Mucosa of rectum (tissue), 2 donors: Measurements from ENCODE around the gene ADGRA3.

Experiments
- H3K27ac ChIP-seq, 2 donors: one replicate each; pipeline ENCODE4 v1.7.0; 2013; ENCODE audit warnings: inconsistent platforms in 2 of 2, low read depth in 2 of 2, low read length in 2 of 2
- H3K27me3 ChIP-seq, 2 donors: one replicate each; pipeline ENCODE4 v1.7.0; 2013; ENCODE audit warnings: low read length in 2 of 2; ENCODE audit not compliant: control insufficient read depth in 2 of 2, insufficient read depth in 2 of 2
- H3K36me3 ChIP-seq, 2 donors: one replicate each; pipeline ENCODE4 v1.7.0; 2013; ENCODE audit warnings: low read length in 2 of 2; ENCODE audit not compliant: control insufficient read depth in 2 of 2, insufficient read depth in 2 of 2
- H3K4me1 ChIP-seq, 2 donors: one replicate each; pipeline ENCODE4 v1.7.0; 2013; ENCODE audit warnings: low read length in 2 of 2, mild to moderate bottlenecking in 1 of 2; ENCODE audit not compliant: control insufficient read depth in 2 of 2, insufficient read depth in 2 of 2
- H3K4me3 ChIP-seq, 2 donors: one replicate each; pipeline ENCODE4 v1.7.0; 2013; ENCODE audit warnings: low read length in 2 of 2
- H3K9ac ChIP-seq, 2 donors: one replicate each; pipeline ENCODE4 v1.7.0; 2013; ENCODE audit warnings: low read length in 2 of 2, low read depth in 1 of 2, mild to moderate bottlenecking in 1 of 2
- H3K9me3 ChIP-seq, 2 donors: one replicate each; pipeline ENCODE4 v1.7.0; 2013; ENCODE audit warnings: low read length in 2 of 2; ENCODE audit not compliant: control insufficient read depth in 2 of 2
- donor health status: healthy.
- donor health status: Normal muscosa, but diverticular disease.

The ADGRA3 gene

GRCh38 chr4:22428441-22428840 lies 87.4 kb downstream of the ADGRA3 start:
- H3K9me3 ChIP-seq = no peaks in the 10 kb centered on the region
- H3K9ac ChIP-seq = no peak overlapping the region
- H3K4me1 ChIP-seq = no peaks in the 10 kb centered on the region
- no peak overlapping the region for H3K4me3 ChIP-seq
- no peak overlapping the region for H3K27ac ChIP-seq
- no peaks in the 10 kb centered on the region for H3K27me3 ChIP-seq
- H3K36me3 ChIP-seq = peaks cover 6 to 12% of the 10 kb centered on the region in 2 donors

- H3K4me3 ChIP-seq = no peak overlapping the region
- H3K9me3 ChIP-seq = no peaks in the 10 kb centered on the region
- H3K4me1 ChIP-seq = no peaks in the 10 kb centered on the region
- no peak overlapping the region for H3K27ac ChIP-seq
- H3K9ac ChIP-seq = no peak overlapping the region
- H3K36me3 ChIP-seq = peaks cover 6 to 14% of the 10 kb centered on the region in 2 donors
- H3K27me3 ChIP-seq = no peaks in the 10 kb centered on the region
These were observed 88.2 kb downstream of the ADGRA3 start for GRCh38 chr4:22427675-22428074.

GRCh38 chr4:22420291-22420690 lies 95.6 kb downstream of the ADGRA3 start:
- H3K4me1 ChIP-seq = no peaks in the 10 kb centered on the region

GRCh38 chr4:22417408-22417807 lies 98.5 kb downstream of the ADGRA3 start:
- Histone ChIP-seq H3K36me3 (peaks cover 17 to 35% of the 10 kb centered on the region in 2 donors), H3K4me3 (no peak overlapping the region), H3K9me3 (no peaks in the 10 kb centered on the region), H3K27me3 (no peaks in the 10 kb centered on the region), H3K4me1 (no peaks in the 10 kb centered on the region), H3K9ac (no peak overlapping the region), H3K27ac (no peak overlapping the region)

More at GRCh38 chr4:22420291-22420690, 95.6 kb downstream of the ADGRA3 start:
- H3K9me3 ChIP-seq = no peaks in the 10 kb centered on the region
- H3K36me3 ChIP-seq = peaks cover 16 to 36% of the 10 kb centered on the region in 2 donors
- no peak overlapping the region for H3K27ac ChIP-seq
- H3K9ac ChIP-seq = no peak overlapping the region
- no peak overlapping the region for H3K4me3 ChIP-seq
- H3K27me3 ChIP-seq = no peaks in the 10 kb centered on the region

- no peaks in the 10 kb centered on the region for H3K4me1 ChIP-seq
- peaks cover 15 to 29% of the 10 kb centered on the region in 2 donors for H3K36me3 ChIP-seq
- H3K9ac ChIP-seq = no peak overlapping the region
- H3K9me3 ChIP-seq = no peaks in the 10 kb centered on the region
- H3K4me3 ChIP-seq = no peak overlapping the region
- H3K27me3 ChIP-seq = no peaks in the 10 kb centered on the region
- H3K27ac ChIP-seq = no peak overlapping the region
These were observed 99.5 kb downstream of the ADGRA3 start for GRCh38 chr4:22416403-22416802.

GRCh38 chr4:22414833-22415232 lies 101.0 kb downstream of the ADGRA3 start:
- Histone ChIP-seq H3K27ac (no peak overlapping the region), H3K36me3 (peaks cover 15 to 23% of the 10 kb centered on the region in 2 donors), H3K9me3 (no peaks in the 10 kb centered on the region), H3K4me3 (no peak overlapping the region), H3K4me1 (no peaks in the 10 kb centered on the region), H3K27me3 (no peaks in the 10 kb centered on the region), H3K9ac (no peak overlapping the region)

- H3K9me3 ChIP-seq = no peaks in the 10 kb centered on the region
- no peaks in the 10 kb centered on the region for H3K27me3 ChIP-seq
- peaks cover 15 to 21% of the 10 kb centered on the region in 2 donors for H3K36me3 ChIP-seq
- no peak overlapping the region for H3K9ac ChIP-seq
- no peak overlapping the region for H3K4me3 ChIP-seq
- no peak overlapping the region for H3K27ac ChIP-seq
- H3K4me1 ChIP-seq = no peaks in the 10 kb centered on the region
These were observed 102.4 kb downstream of the ADGRA3 start for GRCh38 chr4:22413471-22413870.

- H3K27ac ChIP-seq = no peak overlapping the region
- H3K9me3 ChIP-seq = no peaks in the 10 kb centered on the region
- no peak overlapping the region for H3K4me3 ChIP-seq
- H3K27me3 ChIP-seq = no peaks in the 10 kb centered on the region
- peaks cover 9 to 16% of the 10 kb centered on the region in 2 donors for H3K36me3 ChIP-seq
- no peaks in the 10 kb centered on the region for H3K4me1 ChIP-seq
- H3K9ac ChIP-seq = no peak overlapping the region
These were observed 103.9 kb downstream of the ADGRA3 start for GRCh38 chr4:22412013-22412412.

- H3K4me3 ChIP-seq = no peak overlapping the region
- peaks cover 9 to 19% of the 10 kb centered on the region in 2 donors for H3K36me3 ChIP-seq
- no peak overlapping the region for H3K9ac ChIP-seq
- H3K27ac ChIP-seq = no peak overlapping the region
- no peaks in the 10 kb centered on the region for H3K9me3 ChIP-seq
- no peaks in the 10 kb centered on the region for H3K27me3 ChIP-seq
- no peaks in the 10 kb centered on the region for H3K4me1 ChIP-seq
These were observed 105.1 kb downstream of the ADGRA3 start for GRCh38 chr4:22410645-22411247.

GRCh38 chr4:22408474-22408873 lies 107.4 kb downstream of the ADGRA3 start:
- Histone ChIP-seq H3K9ac (no peak overlapping the region), H3K27me3 (no peaks in the 10 kb centered on the region), H3K9me3 (no peaks in the 10 kb centered on the region), H3K27ac (no peak overlapping the region), H3K4me3 (no peak overlapping the region), H3K36me3 (peaks cover 8 to 23% of the 10 kb centered on the region in 2 donors), H3K4me1 (no peaks in the 10 kb centered on the region)
